ENCODE data around the gene SYCP2L.

GRCh38 chr6:10891960-10892359, 5.1 kb downstream of the SYCP2L start:
- TF ChIP-seq, protein P1, sequence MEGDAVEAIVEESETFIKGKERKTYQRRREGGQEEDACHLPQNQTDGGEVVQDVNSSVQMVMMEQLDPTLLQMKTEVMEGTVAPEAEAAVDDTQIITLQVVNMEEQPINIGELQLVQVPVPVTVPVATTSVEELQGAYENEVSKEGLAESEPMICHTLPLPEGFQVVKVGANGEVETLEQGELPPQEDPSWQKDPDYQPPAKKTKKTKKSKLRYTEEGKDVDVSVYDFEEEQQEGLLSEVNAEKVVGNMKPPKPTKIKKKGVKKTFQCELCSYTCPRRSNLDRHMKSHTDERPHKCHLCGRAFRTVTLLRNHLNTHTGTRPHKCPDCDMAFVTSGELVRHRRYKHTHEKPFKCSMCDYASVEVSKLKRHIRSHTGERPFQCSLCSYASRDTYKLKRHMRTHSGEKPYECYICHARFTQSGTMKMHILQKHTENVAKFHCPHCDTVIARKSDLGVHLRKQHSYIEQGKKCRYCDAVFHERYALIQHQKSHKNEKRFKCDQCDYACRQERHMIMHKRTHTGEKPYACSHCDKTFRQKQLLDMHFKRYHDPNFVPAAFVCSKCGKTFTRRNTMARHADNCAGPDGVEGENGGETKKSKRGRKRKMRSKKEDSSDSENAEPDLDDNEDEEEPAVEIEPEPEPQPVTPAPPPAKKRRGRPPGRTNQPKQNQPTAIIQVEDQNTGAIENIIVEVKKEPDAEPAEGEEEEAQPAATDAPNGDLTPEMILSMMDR (IDR thresholded peaks at IDR 0.05; ENCODE audit: insufficient read depth, low read depth, low read length) = no peak
- TF ChIP-seq EZH2 (IDR thresholded peaks at IDR 0.05; ENCODE audit: insufficient read depth, low read length) = no peak
